DND-41 (cell line): Measurements from ENCODE around the gene DAPK3.
"Not testable (repeated sequence)": the region's sequence is repeated elsewhere in the genome, so short reads cannot be mapped to it uniquely, and the experiment has no call there.

Experiments used
- EZH2 ChIP-seq: IDR thresholded peaks from 3 replicates; pipeline ENCODE4 v1.6.1; 2012; ENCODE audit warnings: borderline replicate concordance, low read depth, mild to moderate bottlenecking, moderate library complexity, low read length, inconsistent platforms; ENCODE audit not compliant: severe bottlenecking
- TF ChIP-seq, protein P1 (sequence below): IDR thresholded peaks from 2 replicates; pipeline ENCODE4 v1.5.1; 2012; ENCODE audit warnings: borderline replicate concordance, low read length, moderate library complexity, mild to moderate bottlenecking; ENCODE audit not compliant: poor library complexity, severe bottlenecking; ENCODE audit errors: extremely low read depth

DNA sequence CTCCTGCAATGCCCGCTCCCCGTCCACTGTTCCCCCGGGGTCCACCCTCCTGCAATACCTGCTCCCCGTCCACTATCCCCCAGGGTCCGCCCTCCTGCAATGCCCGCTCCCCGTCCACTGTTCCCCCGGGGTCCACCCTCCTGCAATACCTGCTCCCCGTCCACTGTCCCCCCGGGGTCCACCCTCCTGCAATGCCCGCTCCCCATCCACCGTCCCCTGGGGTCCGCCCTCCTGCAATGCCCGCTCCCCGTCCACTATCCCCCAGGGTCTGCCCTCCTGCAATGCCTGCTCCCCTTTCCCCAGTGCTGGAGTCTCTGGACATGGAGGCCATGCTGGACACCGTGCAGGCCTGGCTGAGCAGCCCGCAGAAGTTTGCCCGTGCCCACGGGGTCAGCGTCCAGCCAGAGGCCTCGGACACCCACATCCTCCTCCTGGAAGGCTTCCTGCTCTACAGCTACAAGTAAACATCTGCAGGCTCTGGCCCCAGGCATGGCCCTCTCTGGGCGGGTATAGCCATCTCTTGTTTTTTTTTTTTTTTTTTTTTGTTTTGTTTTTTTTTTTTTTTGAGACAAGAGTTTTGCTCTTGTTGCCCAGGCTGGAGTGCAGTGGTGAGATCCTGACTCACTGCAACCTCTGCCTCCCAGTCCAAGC is 32.5 kb downstream of the DAPK3 start:
- TF ChIP-seq, protein P1, sequence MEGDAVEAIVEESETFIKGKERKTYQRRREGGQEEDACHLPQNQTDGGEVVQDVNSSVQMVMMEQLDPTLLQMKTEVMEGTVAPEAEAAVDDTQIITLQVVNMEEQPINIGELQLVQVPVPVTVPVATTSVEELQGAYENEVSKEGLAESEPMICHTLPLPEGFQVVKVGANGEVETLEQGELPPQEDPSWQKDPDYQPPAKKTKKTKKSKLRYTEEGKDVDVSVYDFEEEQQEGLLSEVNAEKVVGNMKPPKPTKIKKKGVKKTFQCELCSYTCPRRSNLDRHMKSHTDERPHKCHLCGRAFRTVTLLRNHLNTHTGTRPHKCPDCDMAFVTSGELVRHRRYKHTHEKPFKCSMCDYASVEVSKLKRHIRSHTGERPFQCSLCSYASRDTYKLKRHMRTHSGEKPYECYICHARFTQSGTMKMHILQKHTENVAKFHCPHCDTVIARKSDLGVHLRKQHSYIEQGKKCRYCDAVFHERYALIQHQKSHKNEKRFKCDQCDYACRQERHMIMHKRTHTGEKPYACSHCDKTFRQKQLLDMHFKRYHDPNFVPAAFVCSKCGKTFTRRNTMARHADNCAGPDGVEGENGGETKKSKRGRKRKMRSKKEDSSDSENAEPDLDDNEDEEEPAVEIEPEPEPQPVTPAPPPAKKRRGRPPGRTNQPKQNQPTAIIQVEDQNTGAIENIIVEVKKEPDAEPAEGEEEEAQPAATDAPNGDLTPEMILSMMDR, result not testable (repeated sequence)
- not testable (repeated sequence) for TF ChIP-seq EZH2
